HUES48 (cell line): ENCODE measurements around the gene AGFG2.
A peak's percentile ranks its signal among the peaks of the same experiment; 100 is the strongest.
"Not testable (repeated sequence)": the region's sequence is repeated elsewhere in the genome, so short reads cannot be mapped to it uniquely, and the experiment has no call there.

ENCODE experiments used
- H3K27ac ChIP-seq: one replicate; pipeline ENCODE4 v1.7.0; 2013; ENCODE audit warnings: low read depth, low read length, inconsistent platforms
- H3K27me3 ChIP-seq: 2 replicates; pipeline ENCODE4 v1.6.1; 2013; ENCODE audit warnings: mild to moderate bottlenecking, low read length; ENCODE audit not compliant: control insufficient read depth, insufficient read depth
- H3K36me3 ChIP-seq: 2 replicates; pipeline ENCODE4 v1.6.1; 2013; ENCODE audit warnings: low read length; ENCODE audit not compliant: control insufficient read depth, insufficient read depth
- H3K4me1 ChIP-seq: 2 replicates; pipeline ENCODE4 v1.6.1; 2013; ENCODE audit warnings: mild to moderate bottlenecking, low read length; ENCODE audit not compliant: control insufficient read depth, insufficient read depth
- H3K4me3 ChIP-seq: 2 replicates; pipeline ENCODE4 v1.5.1; 2013; ENCODE audit warnings: mild to moderate bottlenecking, low read depth, low read length
- H3K9ac ChIP-seq: 2 replicates; pipeline ENCODE4 v1.6.1; 2013; ENCODE audit warnings: mild to moderate bottlenecking, low read depth, low read length, moderate library complexity
- H3K9me3 ChIP-seq: 2 replicates; pipeline ENCODE4 v1.6.1; 2013; ENCODE audit warnings: low read length; ENCODE audit not compliant: control insufficient read depth, insufficient read depth

AGFG2 gene

GRCh38 chr7:100521909-100522593 lies 17.0 kb upstream of the AGFG2 start:
- not testable (repeated sequence) for H3K9ac ChIP-seq, H3K9me3 ChIP-seq, H3K4me3 ChIP-seq, H3K27me3 ChIP-seq, H3K36me3 ChIP-seq, H3K4me1 ChIP-seq, H3K27ac ChIP-seq

DNA sequence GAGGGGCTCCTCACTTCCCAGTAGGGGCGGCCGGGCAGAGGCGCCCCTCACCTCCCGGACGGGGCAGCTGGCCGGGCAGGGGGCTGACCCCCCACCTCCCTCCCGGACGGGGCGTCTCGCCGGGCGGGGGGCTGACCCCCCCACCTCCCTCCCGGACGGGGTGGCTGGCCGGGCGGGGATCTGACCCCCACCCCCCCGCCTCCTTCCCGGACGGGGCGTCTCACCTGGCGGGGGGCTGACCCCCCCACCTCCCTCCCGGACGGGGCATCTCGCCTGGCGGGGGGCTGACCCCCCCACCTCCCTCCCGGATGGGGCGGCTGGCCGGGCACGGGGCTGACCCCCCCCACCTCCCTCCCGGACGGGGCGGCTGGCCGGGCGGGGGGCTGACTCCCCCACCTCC lies 15.8 kb upstream of the AGFG2 start:
- not testable (repeated sequence) for H3K27ac ChIP-seq, H3K4me3 ChIP-seq, H3K9me3 ChIP-seq, H3K9ac ChIP-seq, H3K27me3 ChIP-seq, H3K4me1 ChIP-seq, H3K36me3 ChIP-seq

GRCh38 chr7:100528108-100528866 lies 10.7 kb upstream of the AGFG2 start:
- H3K27me3 ChIP-seq, H3K36me3 ChIP-seq, H3K4me3 ChIP-seq, H3K27ac ChIP-seq, H3K4me1 ChIP-seq, H3K9ac ChIP-seq, H3K9me3 ChIP-seq: not testable (repeated sequence)

GRCh38 chr7:100532165-100533022 lies 6.6 kb upstream of the AGFG2 start:
- no peaks in the 10 kb centered on the region for H3K4me1 ChIP-seq
- H3K27me3 ChIP-seq: no peaks in the 10 kb centered on the region
- H3K4me3 ChIP-seq: no peak overlapping the region
- H3K27ac ChIP-seq: no peak overlapping the region
- no peak overlapping the region for H3K9ac ChIP-seq
- H3K9me3 ChIP-seq: no peaks in the 10 kb centered on the region
- H3K36me3 ChIP-seq: no peaks in the 10 kb centered on the region

GRCh38 chr7:100535982-100536381 lies 3.0 kb upstream of the AGFG2 start:
- not testable (repeated sequence) for H3K4me1 ChIP-seq, H3K27me3 ChIP-seq, H3K36me3 ChIP-seq, H3K9me3 ChIP-seq, H3K4me3 ChIP-seq, H3K27ac ChIP-seq, H3K9ac ChIP-seq

DNA sequence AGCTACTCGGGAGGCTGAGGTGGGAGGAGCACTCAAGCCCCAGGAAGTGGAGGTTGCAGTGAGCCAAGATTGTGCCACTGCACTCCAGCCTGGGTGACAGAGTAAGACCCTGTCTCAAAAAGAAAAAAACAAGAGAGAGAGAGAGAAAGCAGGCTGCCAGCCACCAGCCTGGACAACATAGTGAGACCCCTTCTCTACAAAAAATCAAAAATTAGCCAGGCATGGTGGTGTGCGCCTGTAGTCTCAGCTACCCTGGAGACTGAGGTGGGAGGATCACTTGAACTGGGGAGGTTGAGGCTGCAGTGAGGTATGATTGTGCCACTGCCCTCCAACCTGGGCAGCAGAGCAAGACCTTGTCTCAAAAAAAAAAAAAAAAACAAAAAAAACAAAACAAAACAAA lies 2.3 kb upstream of the AGFG2 start:
- not testable (repeated sequence) for H3K27me3 ChIP-seq, H3K4me3 ChIP-seq
- H3K4me1 ChIP-seq: peaks cover 14% of the 10 kb centered on the region

DNA sequence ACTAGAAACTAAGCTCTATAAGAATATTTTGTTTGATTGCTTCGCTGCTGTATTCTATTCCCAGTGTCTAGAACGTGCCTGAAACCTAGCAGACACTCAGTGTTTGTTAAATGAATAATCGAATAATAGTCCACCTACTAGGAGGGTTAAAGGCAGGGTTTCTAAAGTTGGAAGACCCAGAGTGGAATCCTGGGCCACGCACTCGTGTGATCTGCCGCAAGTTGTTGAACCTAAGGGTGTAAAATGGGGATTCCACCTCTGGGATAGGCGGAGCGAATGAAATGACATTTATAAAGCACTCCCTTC lies 702 bp upstream of the AGFG2 start:
- Histone ChIP-seq H3K4me1 (peaks cover 24% of the 10 kb centered on the region), H3K9me3 (no peaks in the 10 kb centered on the region), H3K9ac (no peak overlapping the region), H3K27me3 (peaks cover 9% of the 10 kb centered on the region), H3K27ac (no peak overlapping the region), H3K4me3 (peak overlapping the region; percentile 59), H3K36me3 (no peaks in the 10 kb centered on the region)

More for the DNA sequence above, 2.3 kb upstream of the AGFG2 start:
- not testable (repeated sequence) for H3K36me3 ChIP-seq, H3K27ac ChIP-seq, H3K9ac ChIP-seq, H3K9me3 ChIP-seq

- no peaks in the 10 kb centered on the region for H3K9me3 ChIP-seq
- H3K36me3 ChIP-seq: no peaks in the 10 kb centered on the region
- H3K27ac ChIP-seq: peak overlapping the region; percentile 47
- no peak overlapping the region for H3K9ac ChIP-seq
- H3K27me3 ChIP-seq: peaks cover 9% of the 10 kb centered on the region
- H3K4me1 ChIP-seq: peaks cover 36% of the 10 kb centered on the region
- H3K4me3 ChIP-seq: peak overlapping the region; percentile 79
Measured at GRCh38 chr7:100539436-100540006, 518 bp downstream of the AGFG2 start.

GRCh38 chr7:100540073-100540723 lies 1.2 kb downstream of the AGFG2 start:
- no peak overlapping the region for H3K27ac ChIP-seq
- no peak overlapping the region for H3K9ac ChIP-seq
- peak overlapping the region; percentile 79 for H3K4me3 ChIP-seq
- no peaks in the 10 kb centered on the region for H3K36me3 ChIP-seq
- H3K9me3 ChIP-seq: no peaks in the 10 kb centered on the region
- H3K27me3 ChIP-seq: peaks cover 9% of the 10 kb centered on the region
- peaks cover 42% of the 10 kb centered on the region for H3K4me1 ChIP-seq

DNA sequence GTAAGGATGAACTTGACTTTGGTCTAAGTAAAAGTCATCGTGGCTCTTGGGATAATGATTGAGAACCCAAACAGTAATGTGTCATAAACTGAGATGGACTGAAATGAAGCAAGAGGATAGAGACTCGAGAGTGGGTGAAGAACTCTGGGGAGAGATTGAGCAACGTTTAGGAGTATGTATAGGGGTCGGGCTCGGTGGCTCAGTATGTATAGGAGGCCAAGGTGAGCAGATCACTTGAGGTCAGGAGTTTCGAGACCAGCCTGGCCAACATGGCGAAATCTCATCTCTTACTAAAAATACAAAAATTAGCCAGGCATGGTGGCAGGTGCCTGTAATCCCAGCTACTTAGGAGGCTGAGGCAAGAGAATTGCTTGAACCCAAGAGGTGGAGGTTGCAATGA lies 2.3 kb downstream of the AGFG2 start:
- not testable (repeated sequence) for H3K27me3 ChIP-seq, H3K36me3 ChIP-seq, H3K9ac ChIP-seq, H3K9me3 ChIP-seq, H3K4me3 ChIP-seq, H3K27ac ChIP-seq
- peaks cover 53% of the 10 kb centered on the region for H3K4me1 ChIP-seq
